NCI-H2227 (cell line): Measurements from ENCODE around the gene PIK3IP1.
"Not testable (repeated sequence)": the region's sequence is repeated elsewhere in the genome, so short reads cannot be mapped to it uniquely, and the experiment has no call there.

ENCODE experiments used
- DNase-seq: peaks from one replicate; lab custom pipeline; 2025; ENCODE audit not compliant: unreplicated experiment; lab: John Stamatoyannopoulos, UW

Gene PIK3IP1

DNA sequence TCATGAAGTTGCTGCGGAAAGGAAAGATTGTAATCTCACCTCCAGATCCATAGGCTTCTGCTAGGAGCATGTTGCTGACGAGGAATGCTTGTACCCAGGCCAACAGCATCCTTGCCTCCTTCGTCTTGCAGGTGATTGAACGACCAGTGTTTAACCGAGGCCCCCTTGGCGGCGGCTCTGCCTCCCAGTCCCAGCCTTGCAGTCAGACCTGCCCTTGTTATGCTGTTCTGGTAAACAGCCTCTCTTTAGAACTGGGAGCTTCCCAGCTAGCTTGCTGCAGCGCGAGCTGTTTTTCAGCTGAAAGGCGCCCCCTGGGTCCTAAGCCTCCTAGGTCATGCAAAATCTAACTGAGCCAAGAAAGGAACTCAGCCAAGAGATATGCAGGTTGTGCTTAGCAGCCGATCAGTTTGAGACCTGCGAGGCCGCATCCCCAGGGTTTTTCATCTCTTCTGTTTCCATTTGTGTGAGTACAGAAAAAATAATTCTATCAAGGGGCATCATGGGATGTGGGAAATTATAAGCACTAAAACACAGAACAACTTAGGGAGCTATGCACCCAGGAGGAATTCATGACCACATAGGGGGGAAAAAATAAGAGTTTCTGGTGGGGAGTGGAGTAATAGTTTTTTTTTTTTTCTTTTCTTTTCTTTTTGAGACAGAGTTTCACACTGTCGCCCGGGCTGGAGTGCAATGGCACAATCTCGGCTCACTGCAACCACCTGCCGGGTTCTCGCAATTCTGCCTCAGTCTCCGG is at the start of gene PIK3IP1:
Gene PIK3IP1, minus strand, starts transcription at position 253 of the 754 bp plus-strand sequence. Its CDS starts 144 bp downstream, at position 109.
- DNase-seq = peak; percentile 73

DNA sequence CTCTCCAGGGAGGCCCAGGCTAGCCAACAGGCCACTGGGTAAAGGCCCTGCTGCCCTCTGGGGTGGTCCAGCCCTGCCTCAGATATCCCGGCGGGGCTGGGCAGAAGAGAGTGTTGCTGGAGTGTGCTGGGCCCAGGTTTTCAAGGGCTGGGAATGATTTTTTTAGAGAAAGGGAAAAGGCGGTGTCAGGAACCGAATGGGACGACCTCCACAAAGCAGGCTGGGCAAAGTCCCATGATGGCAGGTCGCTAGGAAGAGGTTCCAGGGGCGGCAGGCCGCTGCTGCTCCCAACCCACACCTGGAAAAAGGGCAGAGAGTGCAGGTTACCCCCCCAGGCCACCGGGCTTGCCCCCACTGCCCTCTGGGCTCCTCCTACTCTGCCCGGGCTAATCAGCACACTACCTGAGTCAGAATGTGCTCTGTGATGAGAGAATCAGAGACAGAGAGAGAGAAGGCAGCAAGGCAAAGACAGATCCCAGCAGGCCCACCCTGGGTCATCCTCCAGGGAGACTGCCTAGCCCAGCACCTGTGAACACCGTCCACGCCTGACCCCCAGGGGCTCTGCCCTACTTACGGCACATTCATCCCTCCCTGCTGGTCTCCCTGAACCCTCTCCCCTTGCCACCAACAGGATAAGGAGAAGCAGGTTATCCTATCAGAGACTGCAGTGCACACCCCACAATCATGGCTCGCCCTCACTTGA is 49.2 kb upstream of the PIK3IP1 start:
- no peak for DNase-seq

GRCh38 chr22:31340765-31341247 is 48.5 kb upstream of the PIK3IP1 start:
- no peak for DNase-seq

DNA sequence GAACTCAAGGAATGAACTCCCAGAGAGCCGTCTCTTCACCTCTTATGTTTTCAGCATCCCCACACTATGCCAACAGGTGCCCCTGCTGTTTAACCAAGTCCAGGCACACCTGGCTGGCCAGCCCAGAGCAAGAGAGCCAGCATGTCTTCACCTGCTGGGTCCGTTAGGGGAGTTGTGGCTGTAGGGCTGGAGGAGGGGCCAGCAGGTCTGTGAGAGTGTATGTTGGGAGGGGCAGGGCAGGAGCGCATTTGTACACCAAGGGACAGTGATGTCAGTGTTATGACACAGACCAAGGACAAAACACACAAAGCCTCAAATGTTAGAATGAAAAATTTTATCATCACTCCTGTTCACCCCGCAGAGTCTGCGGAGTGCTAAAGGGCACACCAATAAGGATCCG is 48.1 kb upstream of the PIK3IP1 start:
- no peak for DNase-seq

DNA sequence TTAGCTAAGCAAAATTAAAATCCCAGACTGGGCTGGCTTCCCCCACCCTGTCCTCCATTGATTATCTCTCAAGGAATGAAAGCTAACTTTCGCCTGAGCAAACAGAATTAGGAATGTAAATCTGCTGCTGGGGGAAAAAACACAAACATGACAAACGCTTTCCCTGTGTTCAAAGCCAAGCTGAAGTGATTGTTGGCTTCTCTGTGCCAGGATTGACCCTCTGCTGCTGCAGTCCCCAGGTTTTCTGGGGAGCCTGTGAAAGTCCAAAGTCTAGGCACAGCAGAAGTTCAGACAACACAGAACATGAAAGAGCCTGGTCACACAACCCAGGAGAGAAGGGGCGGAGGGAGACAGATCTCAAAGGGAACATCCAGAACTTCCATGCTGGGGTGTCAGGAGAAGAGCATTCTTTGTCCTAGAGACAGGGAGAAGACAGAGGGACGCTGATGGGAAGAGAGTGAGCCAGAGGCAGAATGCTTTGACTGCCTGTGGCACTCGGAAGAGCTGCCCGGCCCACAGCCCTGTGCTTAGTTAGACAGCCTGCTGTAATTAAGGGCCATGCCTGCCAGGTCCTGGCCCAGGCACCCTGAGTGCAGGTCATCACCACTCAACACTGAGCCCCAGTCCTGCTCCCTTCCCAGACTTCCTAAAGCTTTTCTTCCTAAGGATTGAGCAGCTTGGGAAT is 47.0 kb upstream of the PIK3IP1 start:
- DNase-seq = no peak

DNA sequence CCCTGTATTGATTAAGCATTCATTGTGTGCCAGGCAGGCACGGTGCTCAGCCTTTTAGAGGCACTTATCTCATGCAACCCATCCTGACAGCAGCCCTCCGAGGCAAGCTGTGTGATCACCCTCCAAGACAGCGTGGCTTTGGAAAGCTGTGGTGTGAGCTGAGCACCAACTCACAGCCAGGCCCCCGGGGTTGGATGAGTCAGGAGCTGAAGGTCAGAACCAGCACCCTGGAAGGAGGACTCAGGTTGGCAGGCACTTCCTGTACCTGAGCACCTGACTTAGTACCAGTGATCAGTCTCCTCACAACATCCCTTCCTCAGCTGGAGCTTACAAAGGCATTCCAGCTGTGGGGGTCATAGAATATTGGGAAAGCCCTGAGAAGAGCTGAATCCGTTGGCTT is 44.9 kb upstream of the PIK3IP1 start:
- no peak for DNase-seq

- DNase-seq = no peak
These were observed 42.0 kb upstream of the PIK3IP1 start for GRCh38 chr22:31334329-31334728.

DNA sequence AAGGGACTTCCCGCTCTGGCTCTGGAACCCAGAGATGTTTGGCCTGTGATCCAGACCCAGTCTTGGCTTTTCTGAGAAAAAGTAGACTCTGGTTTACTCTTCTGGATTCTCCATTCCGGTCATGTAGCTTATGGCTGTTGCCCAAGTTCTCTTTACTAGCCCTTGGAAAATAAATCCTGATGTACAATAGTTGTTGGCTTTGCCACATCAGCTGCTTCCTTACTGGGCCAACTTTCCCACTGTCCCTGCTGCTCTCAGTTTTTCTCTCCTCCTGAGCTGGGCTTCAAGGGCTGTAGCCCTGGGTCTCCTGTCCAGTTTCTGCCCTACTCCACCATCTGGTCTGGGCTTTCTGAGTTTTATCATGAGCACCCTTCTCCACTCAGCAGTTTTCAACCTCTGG is 41.4 kb upstream of the PIK3IP1 start:
- no peak for DNase-seq

- no peak for DNase-seq
These were observed 40.6 kb upstream of the PIK3IP1 start for GRCh38 chr22:31332886-31333285.

GRCh38 chr22:31332010-31332409 is 39.7 kb upstream of the PIK3IP1 start:
- no peak for DNase-seq

GRCh38 chr22:31329453-31330215 is 37.3 kb upstream of the PIK3IP1 start:
- no peak for DNase-seq

- DNase-seq = no peak
These were observed 36.7 kb upstream of the PIK3IP1 start for GRCh38 chr22:31329029-31329428.

GRCh38 chr22:31328544-31328960 is 36.3 kb upstream of the PIK3IP1 start:
- no peak for DNase-seq

DNA sequence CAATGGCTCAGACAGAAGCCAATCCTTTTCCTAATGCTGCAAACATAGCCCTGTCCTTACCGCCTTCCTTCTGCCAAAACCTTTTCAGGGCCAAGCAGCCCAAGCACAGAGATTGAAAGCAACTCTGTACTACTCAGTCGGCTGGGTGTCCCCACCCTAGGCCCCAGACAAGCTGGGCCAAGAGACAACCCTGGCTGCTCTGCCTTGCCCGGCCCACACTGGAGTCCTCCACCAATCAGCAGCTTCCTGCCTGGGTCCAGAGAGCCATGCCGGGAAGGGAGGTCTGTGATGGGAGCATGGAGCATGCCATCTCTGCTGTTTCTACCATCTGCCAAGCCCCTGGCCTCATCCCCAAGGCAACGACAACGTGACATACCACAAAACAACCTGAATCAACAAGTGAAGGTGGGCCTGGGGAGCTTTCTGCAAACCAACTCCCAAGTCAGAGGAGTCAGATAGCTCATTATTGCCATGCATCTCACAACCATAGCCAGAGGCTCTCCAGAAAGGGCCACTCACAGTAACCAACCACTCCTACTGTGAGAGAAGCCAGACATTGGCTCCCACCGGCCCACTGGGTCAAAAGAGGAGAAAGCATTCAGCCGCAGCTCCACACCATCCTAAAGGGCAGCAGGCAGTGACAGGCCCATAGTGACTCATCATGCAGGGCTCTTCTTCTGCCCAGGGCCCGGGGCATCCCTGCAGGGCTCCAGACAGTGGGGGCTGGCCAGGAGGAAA is 35.7 kb upstream of the PIK3IP1 start:
- DNase-seq = no peak

GRCh38 chr22:31326877-31327276 is 34.6 kb upstream of the PIK3IP1 start:
- no peak for DNase-seq

DNA sequence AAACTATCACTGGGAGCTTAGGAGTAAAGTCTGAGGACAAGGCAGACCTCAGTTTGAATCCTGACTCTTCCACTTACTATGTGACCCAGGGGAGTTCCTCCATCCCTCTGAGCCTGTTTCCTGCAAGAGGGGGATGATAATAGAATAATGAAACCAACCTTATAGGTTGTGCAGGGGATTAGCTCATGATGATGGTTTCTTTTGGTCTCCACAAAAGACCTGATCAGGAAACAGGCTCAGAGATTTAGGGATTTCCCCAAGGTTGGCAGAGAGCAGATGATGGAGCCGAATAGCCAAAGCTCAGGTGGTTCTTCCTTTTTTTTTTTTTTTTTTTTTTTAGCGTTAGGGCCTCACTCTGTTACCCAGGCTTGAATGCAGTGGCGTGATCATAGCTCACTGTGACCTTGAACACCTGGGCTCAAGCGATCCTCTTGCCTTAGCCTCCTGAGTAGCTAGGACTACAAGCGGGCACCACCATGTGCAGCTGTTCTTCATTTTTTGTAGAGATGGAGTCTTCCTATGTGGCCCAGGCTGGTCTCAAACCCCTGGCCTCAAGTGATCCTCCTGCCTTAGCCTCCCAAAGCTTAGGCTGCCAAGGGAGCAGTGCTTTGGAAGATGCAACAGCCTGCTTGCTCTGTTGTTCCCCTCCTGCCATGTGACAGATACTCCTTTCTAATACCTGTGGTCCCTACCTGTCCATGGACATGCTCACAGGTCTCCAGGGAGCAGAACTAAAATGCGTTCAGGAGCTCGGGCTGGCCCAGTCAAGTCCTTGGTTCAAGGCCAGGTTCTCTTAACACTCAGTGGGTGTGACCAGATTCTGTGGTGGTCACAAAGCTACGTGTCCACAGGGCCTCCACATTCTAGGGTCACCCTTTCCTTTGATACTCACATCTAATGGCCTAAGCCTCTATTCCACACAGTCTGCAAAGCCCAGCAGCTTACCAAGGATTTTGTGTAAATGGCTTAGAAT is 31.6 kb upstream of the PIK3IP1 start:
- no peak for DNase-seq

DNA sequence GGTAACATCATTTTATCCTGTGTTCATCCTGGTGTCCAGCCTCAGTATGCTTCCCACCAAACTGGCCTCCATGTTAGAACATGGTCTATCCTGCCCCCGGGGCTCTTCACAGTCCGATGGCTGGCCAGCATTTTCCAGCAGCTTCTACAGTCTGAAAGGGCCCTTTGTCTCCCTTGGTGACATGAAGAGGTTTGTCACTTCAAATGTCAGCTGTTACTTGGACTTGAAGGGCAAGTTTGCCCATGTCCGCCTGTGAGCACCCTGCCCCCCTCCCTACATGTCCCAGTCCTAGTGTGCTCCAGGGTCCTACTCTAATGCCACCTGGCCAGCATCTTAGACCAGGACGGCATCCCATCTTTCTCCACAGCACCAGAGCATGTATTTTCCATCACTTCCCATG is 29.1 kb upstream of the PIK3IP1 start:
- no peak for DNase-seq

- DNase-seq = not testable (repeated sequence)
These were observed 21.9 kb upstream of the PIK3IP1 start for GRCh38 chr22:31314220-31314619.
